Neutrophil (primary cell): ENCODE data around the gene ABO.

ENCODE experiments used
- H3K27ac ChIP-seq: fragments of 200-600 bp; sonication (generic); 2 replicates; pipeline ENCODE4 v1.5.1; 2016; ENCODE audit warnings: mild to moderate bottlenecking, moderate library complexity
- H3K27me3 ChIP-seq: fragments of 200-600 bp; sonication (generic); 2 replicates; pipeline ENCODE4 v1.6.0; 2016; ENCODE audit warnings: mild to moderate bottlenecking
- H3K36me3 ChIP-seq: fragments of 200-600 bp; sonication (generic); 2 replicates; pipeline ENCODE4 v1.5.1; 2017
- H3K4me1 ChIP-seq, 2 experiments: fragments of 200-600 bp in 1 of 2; sonication (generic) in 1 of 2; 1 replicate in 1 of 2; 2 replicates in 1 of 2; pipeline versions ENCODE4 v1.5.1 to v1.6.1; 2013 to 2016; ENCODE audit warnings: low read depth in 1 of 2, low read length in 1 of 2, mild to moderate bottlenecking in 1 of 2, moderate library complexity in 1 of 2; ENCODE audit not compliant: control insufficient read depth in 1 of 2, insufficient read depth in 1 of 2
- H3K4me3 ChIP-seq, 2 experiments: fragments of 200-600 bp in 1 of 2; sonication (generic) in 1 of 2; 1 replicate in 1 of 2; 2 replicates in 1 of 2; pipeline ENCODE4 v1.5.1; 2013 to 2016; ENCODE audit warnings: low read depth in 1 of 2, low read length in 1 of 2, mild to moderate bottlenecking in 1 of 2, moderate library complexity in 1 of 2
- H3K9me3 ChIP-seq: fragments of 200-600 bp; sonication (generic); 2 replicates; pipeline ENCODE4 v1.5.1; 2016
- CTCF ChIP-seq: fragments of 200-600 bp; sonication (generic); IDR thresholded peaks from 2 replicates; pipeline ENCODE4 v1.5.1; 2016; ENCODE audit warnings: antibody characterized with exemption

The ABO gene

GRCh38 chr9:133246991-133247390 lies 28.0 kb downstream of the ABO start:
- no peak overlapping the region for H3K27ac ChIP-seq
- no peak for TF ChIP-seq CTCF
- H3K4me3 ChIP-seq, result no peak overlapping the region
- H3K27me3 ChIP-seq, result peaks cover 5% of the 10 kb centered on the region
- no peaks in the 10 kb centered on the region for H3K36me3 ChIP-seq
- H3K4me1 ChIP-seq, result no peaks in the 10 kb centered on the region
- no peaks in the 10 kb centered on the region for H3K9me3 ChIP-seq

DNA sequence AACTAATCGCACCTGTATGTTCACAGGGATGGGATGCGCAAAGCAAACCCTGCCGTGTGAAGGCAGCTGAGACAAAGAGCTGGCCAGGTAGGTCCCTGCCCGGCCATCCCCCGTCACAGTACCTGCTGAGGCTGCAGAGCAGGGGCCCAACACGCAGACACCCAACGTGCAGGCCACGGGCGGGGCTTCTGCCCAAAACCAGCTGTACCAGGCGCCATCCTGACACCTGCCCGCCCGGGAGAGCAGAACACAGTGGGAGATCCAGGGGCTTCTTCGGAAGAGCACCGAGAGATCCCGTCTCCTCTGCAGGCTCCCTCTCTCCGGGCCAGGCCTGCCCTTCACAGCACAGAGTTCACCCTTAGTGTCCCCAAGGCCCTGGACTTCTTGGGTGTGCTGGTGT lies 28.4 kb downstream of the ABO start:
- peaks cover 5% of the 10 kb centered on the region for H3K27me3 ChIP-seq
- no peak for TF ChIP-seq CTCF
- H3K4me1 ChIP-seq, result no peaks in the 10 kb centered on the region
- H3K4me3 ChIP-seq, result no peak overlapping the region
- no peaks in the 10 kb centered on the region for H3K36me3 ChIP-seq
- H3K27ac ChIP-seq, result no peak overlapping the region
- no peaks in the 10 kb centered on the region for H3K9me3 ChIP-seq

- Histone ChIP-seq H3K4me1 (peaks cover 7 to 14% of the 10 kb centered on the region in 2 experiments), H3K27ac (no peak overlapping the region), H3K27me3 (peaks cover 25% of the 10 kb centered on the region), H3K36me3 (no peaks in the 10 kb centered on the region), H3K9me3 (no peaks in the 10 kb centered on the region), H3K4me3 (no peak overlapping the region)
- TF ChIP-seq CTCF, result no peak
Measured at GRCh38 chr9:133242991-133243390, 32.0 kb downstream of the ABO start.

- no peak overlapping the region for H3K27ac ChIP-seq
- H3K9me3 ChIP-seq, result no peaks in the 10 kb centered on the region
- no peak overlapping the region for H3K4me3 ChIP-seq
- TF ChIP-seq CTCF, result no peak
- no peaks in the 10 kb centered on the region for H3K36me3 ChIP-seq
- peaks cover 31% of the 10 kb centered on the region for H3K27me3 ChIP-seq
- peaks cover 7 to 14% of the 10 kb centered on the region in 2 experiments for H3K4me1 ChIP-seq
Measured at GRCh38 chr9:133242241-133242640, 32.8 kb downstream of the ABO start.

GRCh38 chr9:133239533-133240090 lies 35.4 kb downstream of the ABO start:
- no peak overlapping the region for H3K27ac ChIP-seq
- no peaks in the 10 kb centered on the region for H3K36me3 ChIP-seq
- TF ChIP-seq CTCF, result no peak
- no peak overlapping the region for H3K4me3 ChIP-seq
- peaks cover 42% of the 10 kb centered on the region for H3K27me3 ChIP-seq
- peaks cover 7 to 14% of the 10 kb centered on the region in 2 experiments for H3K4me1 ChIP-seq
- H3K9me3 ChIP-seq, result no peaks in the 10 kb centered on the region
